Activated CD4-positive, alpha-beta T cell treated with anti-CD3 and anti-CD28 coated beads for 48 hours (primary cell): ENCODE measurements around the gene TUBGCP4.
"Not testable (repeated sequence)": the region's sequence is repeated elsewhere in the genome, so short reads cannot be mapped to it uniquely, and the experiment has no call there.

Experiments
- DNase-seq: peaks from one replicate; pipeline ENCODE4 v3.0.0-alpha.2; 2020

Gene TUBGCP4

GRCh38 chr15:43370975-43371974, at the start of gene TUBGCP4, which contains the start of gene ZSCAN29:
Gene TUBGCP4 (plus strand): TSS chr15:43371101. CDS start chr15:43371355, 254 bp downstream.
Gene ZSCAN29 (minus strand): TSS chr15:43371043. CDS start chr15:43369913, 1,130 bp downstream.
- peak; percentile 87 for DNase-seq

- DNase-seq, result no peak
These were observed 45.7 kb upstream of the TUBGCP4 start for GRCh38 chr15:43325039-43325684.

GRCh38 chr15:43329217-43329959, 41.5 kb upstream of the TUBGCP4 start:
- DNase-seq, result peak; percentile 5

GRCh38 chr15:43329960-43330779, 40.7 kb upstream of the TUBGCP4 start, which contains the start of gene LCMT2:
Gene LCMT2 (minus strand): TSS chr15:43330573. CDS start chr15:43330489, 84 bp downstream.
- peak; percentile 92 for DNase-seq

GRCh38 chr15:43330780-43331087, 40.2 kb upstream of the TUBGCP4 start:
- DNase-seq, result no peak

- no peak for DNase-seq
These were observed 24.6 kb upstream of the TUBGCP4 start for GRCh38 chr15:43346305-43346704.

GRCh38 chr15:43347114-43347513, 23.8 kb upstream of the TUBGCP4 start:
- no peak for DNase-seq

- no peak for DNase-seq
These were observed 18.1 kb upstream of the TUBGCP4 start for GRCh38 chr15:43352693-43353382.

GRCh38 chr15:43360821-43361220, 10.1 kb upstream of the TUBGCP4 start:
- DNase-seq, result no peak

GRCh38 chr15:43361313-43361903, 9.5 kb upstream of the TUBGCP4 start:
- DNase-seq, result no peak

- no peak for DNase-seq
These were observed 459 bp upstream of the TUBGCP4 start for GRCh38 chr15:43370310-43370974.

- DNase-seq, result peak; percentile 50
These were observed 5.3 kb downstream of the TUBGCP4 start for GRCh38 chr15:43376017-43376705.

GRCh38 chr15:43378601-43379000, 7.7 kb downstream of the TUBGCP4 start:
- no peak for DNase-seq

GRCh38 chr15:43382310-43382709, 11.4 kb downstream of the TUBGCP4 start:
- DNase-seq, result no peak

- DNase-seq, result no peak
These were observed 12.2 kb downstream of the TUBGCP4 start for GRCh38 chr15:43383070-43383469.

GRCh38 chr15:43390723-43391122, 19.8 kb downstream of the TUBGCP4 start:
- no peak for DNase-seq

GRCh38 chr15:43393592-43393991, 22.7 kb downstream of the TUBGCP4 start:
- DNase-seq, result not testable (repeated sequence)

- no peak for DNase-seq
These were observed 31.4 kb downstream of the TUBGCP4 start for GRCh38 chr15:43402255-43402654.

GRCh38 chr15:43403616-43404015, 32.7 kb downstream of the TUBGCP4 start:
- no peak for DNase-seq

- no peak for DNase-seq
These were observed 33.2 kb downstream of the TUBGCP4 start for GRCh38 chr15:43404130-43404529.
